K562 (cell line): Measurements from ENCODE around the gene BCAS2. TPM values are rescaled to one million over a fixed set of nuclear protein-coding genes. Genes with fewer than 3 reads are reported as not detected.

Source experiments
- BRD4 ChIP-seq: fragments of 200-600 bp; sonication (generic); IDR thresholded peaks from 2 replicates; pipeline ENCODE4 v1.6.1; 2017; ENCODE audit warnings: inconsistent platforms
- GTF2A2 ChIP-seq: IDR thresholded peaks from 2 replicates; pipeline ENCODE4 v1.6.1; 2016; ENCODE audit warnings: mild to moderate bottlenecking, missing genetic modification characterization, missing compliant biosample characterization
- NR0B1 ChIP-seq: fragments of 450-650 bp; IDR thresholded peaks from one replicate; pipeline ENCODE4 v1.6.1; 2018; ENCODE audit warnings: mild to moderate bottlenecking, moderate library complexity; ENCODE audit not compliant: partially characterized antibody
- PREB ChIP-seq: sonication (generic); formaldehyde crosslinking; IDR thresholded peaks from 2 replicates; pipeline ENCODE4 v1.8.1; 2023; ENCODE audit warnings: mild to moderate bottlenecking, missing genetic modification reagents
- TSC22D4 ChIP-seq: fragments of 450-650 bp; IDR thresholded peaks from 2 replicates; pipeline ENCODE4 v1.6.1; 2016; ENCODE audit warnings: missing genetic modification characterization, missing biosample characterization, control low read depth
- ZEB2 ChIP-seq: fragments of 450-650 bp; IDR thresholded peaks from 2 replicates; pipeline ENCODE4 v1.6.1; 2016
- ZNF197 ChIP-seq: fragments of 200-800 bp; sonication (Bioruptor generic); IDR thresholded peaks from 2 replicates; pipeline ENCODE4 v1.6.1; 2016; ENCODE audit warnings: low read depth, missing genetic modification characterization, missing compliant biosample characterization
- ZNF408 ChIP-seq: fragments of 250-450 bp; sonication (Bioruptor Pico); IDR thresholded peaks from 2 replicates; pipeline ENCODE4 v1.4.0; 2020; ENCODE audit warnings: low read depth, mild to moderate bottlenecking, moderate library complexity
- polyA plus RNA-seq, 8 experiments: library from polyadenylated mRNA; depleted of rRNA in 4 of 8; stranded (reverse) in 5 of 8; unstranded in 3 of 8; fragments of >200 nt; fragmentation: Nextera tagmentation in 2 of 8; fragmentation: Illumina TruSeq in 1 of 8; extraction: Ambion mirVana in 2 of 8; extraction: Trizol in 1 of 8; gene quantifications; 2 replicates each; pipeline versions ENCODE4 v1.2.1 to v1.2.3, GENCODE V29; 2011 to 2014; ENCODE audit warnings: inconsistent platforms in 1 of 8, missing spikeins in 1 of 8
- total RNA-seq, 7 experiments: library from RNA; depleted of rRNA in 6 of 7; stranded (reverse); fragments of >200 nt in 6 of 7; fragmentation: Illumina TruSeq in 2 of 7; extraction: Trizol in 2 of 7; gene quantifications; 2 replicates each; pipeline versions ENCODE4 v1.2.1 to v1.2.3, GENCODE V29; 2011 to 2021; ENCODE audit warnings: low replicate concordance in 1 of 7
- TF ChIP-seq, protein P1 (sequence below): fragments of 450-650 bp; formaldehyde crosslinking; IDR thresholded peaks from 2 replicates; pipeline ENCODE4 v1.4.0; 2020; ENCODE audit warnings: mild to moderate bottlenecking, moderate library complexity

BCAS2 gene
- total and polyA plus RNA-seq, 9 of the 15 experiments (the other 6 are each of a cell fraction or from before 2014, with no cell fraction given) = 59.3 to 183 (median 81.1) TPM

DNA sequence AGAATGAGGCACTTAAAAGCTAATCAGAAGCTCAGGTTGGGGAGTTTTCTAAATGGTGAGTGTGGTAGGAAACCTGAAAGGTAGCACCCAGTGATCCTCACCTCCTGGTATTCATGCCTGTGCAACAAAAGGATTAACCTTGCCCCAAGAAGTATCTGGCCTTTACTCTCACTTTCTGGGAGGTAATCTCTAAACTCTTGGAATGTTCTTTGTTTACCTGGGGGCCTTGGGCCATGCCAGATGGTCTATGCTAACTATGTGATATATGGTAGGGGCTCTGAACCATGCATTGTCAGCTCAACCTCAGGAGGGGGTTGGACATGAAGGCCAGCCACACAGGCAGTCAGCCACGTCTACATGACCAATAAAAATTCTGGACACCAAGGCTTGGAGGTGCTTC, 46.0 kb downstream of the BCAS2 start (continued):
- TF ChIP-seq ZNF408 (CRISPR knock-in tag) = no peak
- no peak for TF ChIP-seq BRD4
- TF ChIP-seq, protein P1, sequence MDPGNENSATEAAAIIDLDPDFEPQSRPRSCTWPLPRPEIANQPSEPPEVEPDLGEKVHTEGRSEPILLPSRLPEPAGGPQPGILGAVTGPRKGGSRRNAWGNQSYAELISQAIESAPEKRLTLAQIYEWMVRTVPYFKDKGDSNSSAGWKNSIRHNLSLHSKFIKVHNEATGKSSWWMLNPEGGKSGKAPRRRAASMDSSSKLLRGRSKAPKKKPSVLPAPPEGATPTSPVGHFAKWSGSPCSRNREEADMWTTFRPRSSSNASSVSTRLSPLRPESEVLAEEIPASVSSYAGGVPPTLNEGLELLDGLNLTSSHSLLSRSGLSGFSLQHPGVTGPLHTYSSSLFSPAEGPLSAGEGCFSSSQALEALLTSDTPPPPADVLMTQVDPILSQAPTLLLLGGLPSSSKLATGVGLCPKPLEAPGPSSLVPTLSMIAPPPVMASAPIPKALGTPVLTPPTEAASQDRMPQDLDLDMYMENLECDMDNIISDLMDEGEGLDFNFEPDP (CRISPR knock-in tag) = no peak
- no peak for TF ChIP-seq GTF2A2 (tag)
- TF ChIP-seq NR0B1 = no peak
- no peak for TF ChIP-seq ZNF197 (CRISPR knock-in tag)
- no peak for TF ChIP-seq TSC22D4 (tag)
- TF ChIP-seq ZEB2 = no peak
- TF ChIP-seq PREB (CRISPR knock-in tag) = no peak
